Activated T-helper 9 cell treated with anti-CD3 and anti-CD28 coated beads, Interleukin-2, amount 50 U/mL, for 16 hours (primary cell): ENCODE data around the gene C2orf78.

Source experiments
- DNase-seq: peaks from one replicate; pipeline ENCODE4 v3.0.0-alpha.2; 2020; ENCODE audit warnings: low read depth

The C2orf78 gene

GRCh38 chr2:73837847-73838585 is 54.0 kb downstream of the C2orf78 start:
- no peak for DNase-seq

DNA sequence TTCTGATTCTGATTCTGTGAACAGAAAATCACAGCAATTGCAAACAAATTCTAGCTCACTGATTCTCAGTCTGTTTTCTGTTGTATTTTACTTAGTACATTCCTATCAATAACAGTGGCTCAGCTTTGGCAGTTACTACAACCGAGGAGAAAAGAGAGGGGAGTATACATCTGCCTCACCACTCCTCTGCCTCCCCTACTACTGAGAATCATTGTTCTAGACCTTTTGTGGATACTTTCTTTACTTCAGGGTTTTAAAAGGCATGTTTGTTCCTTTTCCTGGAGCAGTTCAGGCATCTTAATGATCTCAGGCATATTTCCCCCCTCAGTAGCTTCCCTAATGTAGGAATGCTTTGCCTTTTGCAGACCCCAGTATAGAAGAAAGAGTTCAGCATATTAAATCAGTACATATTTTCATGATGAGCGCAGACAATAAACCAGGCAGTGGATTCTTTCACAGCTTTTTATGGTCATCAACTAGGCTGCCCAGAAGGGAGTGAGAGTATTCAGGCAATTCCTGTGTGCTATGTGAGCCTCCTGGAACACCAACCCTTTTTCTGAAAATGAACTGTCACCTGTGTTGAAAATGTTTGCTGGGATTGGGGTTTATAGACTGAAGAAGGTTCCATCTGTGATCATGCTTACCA is 55.0 kb downstream of the C2orf78 start:
- no peak for DNase-seq

DNA sequence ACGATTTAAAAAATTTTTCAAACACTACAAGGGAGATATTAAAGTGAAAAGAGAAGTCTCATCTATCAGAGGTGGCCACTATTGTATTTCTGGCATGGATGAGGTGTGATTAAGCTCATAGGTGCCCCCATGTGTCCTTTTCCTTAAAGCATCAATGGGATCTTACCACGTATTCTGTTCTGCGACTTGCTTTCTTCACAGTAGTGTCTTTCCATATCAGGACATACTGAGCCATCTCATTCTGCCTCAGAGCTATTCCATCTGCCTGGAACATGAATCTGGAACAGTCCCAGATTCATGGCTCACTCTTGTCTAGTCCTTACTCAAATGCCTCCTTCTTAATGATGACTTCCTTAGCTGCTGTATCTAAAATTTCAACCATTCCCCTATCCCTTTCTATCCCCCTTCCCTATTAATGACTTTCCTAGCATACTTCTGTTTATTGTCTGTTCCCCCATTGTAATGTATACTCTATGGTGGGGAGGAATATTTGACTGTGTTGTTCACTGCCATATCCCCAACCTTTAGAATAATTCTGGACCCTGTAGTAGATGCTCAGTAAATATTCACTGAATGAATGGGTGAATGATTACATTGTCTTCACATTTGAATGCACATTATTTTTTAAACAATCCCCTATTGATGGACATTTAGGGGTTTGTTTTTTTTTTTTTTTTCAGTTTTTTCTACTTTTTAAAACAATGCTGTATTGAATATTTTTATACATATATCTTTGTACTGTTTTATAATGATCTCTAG is 55.8 kb downstream of the C2orf78 start:
- no peak for DNase-seq

DNA sequence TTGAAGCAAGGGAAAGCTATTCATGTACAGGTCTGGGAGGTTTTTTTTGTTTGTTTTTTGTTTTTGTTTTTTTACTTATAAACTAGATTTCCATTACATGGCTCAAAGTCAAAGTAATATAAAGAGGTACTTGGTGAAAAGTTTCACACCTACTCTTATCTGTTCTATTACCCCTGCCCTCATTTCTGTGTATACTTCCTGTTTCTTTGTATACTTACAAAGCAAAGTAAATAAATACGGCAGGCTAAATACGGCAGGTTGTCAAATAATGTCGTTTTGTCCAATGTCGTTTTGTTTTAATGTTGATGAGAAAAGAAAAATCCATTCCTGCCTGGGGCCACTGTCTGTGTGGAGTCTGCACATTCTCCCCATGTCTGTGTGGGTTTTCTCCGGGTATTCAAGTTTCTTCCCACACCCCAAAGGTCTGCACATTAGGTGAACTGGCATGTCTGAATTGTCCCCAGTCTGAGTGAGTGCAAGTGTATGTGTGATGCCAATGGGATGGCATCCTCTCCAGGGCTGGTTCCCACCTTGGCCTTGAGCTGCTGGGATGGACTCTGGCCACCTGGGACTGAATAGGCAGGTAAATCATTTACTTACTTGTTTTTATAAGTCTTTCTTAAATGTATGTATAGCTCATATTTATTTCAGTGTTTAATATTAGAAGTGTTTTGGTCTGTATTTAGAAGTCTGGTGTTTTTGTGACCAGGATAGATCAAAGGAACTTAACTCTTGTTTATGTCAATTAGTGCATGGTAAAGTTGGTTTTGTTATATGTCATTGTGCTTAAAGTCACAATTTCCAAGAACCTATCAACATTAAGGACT is 58.1 kb downstream of the C2orf78 start:
- DNase-seq: no peak

DNA sequence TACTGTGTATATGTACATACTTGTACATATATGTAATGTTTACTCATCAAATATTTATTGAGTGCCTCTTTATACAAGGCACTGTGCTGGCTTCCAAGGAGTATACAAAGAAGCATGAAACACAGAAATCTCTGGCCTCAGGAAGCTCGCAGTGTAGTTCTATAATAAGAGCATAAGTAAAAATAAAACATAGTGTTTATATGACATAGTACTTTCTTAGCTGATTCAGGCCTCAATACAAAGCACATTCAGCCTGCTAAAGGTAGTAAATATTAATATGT is 58.7 kb downstream of the C2orf78 start:
- DNase-seq: no peak

DNA sequence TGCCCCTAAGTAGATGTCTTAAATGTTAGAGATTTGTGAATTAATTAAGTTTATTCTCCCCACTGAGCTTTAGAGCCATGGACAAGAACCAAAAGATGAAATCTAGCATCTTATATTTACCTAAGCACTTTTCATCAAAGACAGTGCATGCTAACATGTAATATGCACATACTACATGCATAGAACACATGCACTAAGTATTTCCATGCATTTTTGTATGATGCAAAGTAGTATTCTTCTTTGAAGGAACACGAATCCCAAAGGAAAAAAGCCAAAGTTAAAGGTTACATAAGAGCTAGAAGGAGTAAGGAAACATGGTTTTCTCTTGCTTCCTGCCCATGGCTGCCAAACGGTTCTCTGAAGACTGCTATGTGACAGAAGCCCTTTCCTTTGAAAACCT is 60.1 kb downstream of the C2orf78 start:
- no peak for DNase-seq

- no peak for DNase-seq
Observed at GRCh38 chr2:73850009-73850408, 66.0 kb downstream of the C2orf78 start.

GRCh38 chr2:73851274-73851673 is 67.3 kb downstream of the C2orf78 start:
- DNase-seq: no peak

- no peak for DNase-seq
Observed at GRCh38 chr2:73852020-73852419, 68.0 kb downstream of the C2orf78 start.

- no peak for DNase-seq
Observed at GRCh38 chr2:73855526-73855925, 71.5 kb downstream of the C2orf78 start.

DNA sequence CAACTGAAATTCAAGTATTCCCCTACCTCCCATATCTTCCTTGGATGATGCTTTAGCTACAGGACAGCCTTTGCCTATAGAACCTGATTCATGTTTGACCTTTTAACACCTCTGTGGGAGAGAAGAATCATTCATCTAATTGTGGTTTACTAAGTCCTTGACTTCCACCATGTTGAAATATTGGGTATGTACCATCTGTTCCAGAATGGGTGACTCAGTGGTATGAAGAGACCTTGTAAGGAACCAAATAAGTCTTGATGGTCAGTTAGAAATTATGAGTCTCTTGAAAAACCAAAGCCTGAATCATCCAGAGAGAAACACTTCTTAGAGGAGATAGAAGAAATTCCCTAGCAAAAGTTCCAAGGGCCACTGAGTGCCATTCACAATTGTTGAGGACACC is 72.2 kb downstream of the C2orf78 start:
- no peak for DNase-seq

DNA sequence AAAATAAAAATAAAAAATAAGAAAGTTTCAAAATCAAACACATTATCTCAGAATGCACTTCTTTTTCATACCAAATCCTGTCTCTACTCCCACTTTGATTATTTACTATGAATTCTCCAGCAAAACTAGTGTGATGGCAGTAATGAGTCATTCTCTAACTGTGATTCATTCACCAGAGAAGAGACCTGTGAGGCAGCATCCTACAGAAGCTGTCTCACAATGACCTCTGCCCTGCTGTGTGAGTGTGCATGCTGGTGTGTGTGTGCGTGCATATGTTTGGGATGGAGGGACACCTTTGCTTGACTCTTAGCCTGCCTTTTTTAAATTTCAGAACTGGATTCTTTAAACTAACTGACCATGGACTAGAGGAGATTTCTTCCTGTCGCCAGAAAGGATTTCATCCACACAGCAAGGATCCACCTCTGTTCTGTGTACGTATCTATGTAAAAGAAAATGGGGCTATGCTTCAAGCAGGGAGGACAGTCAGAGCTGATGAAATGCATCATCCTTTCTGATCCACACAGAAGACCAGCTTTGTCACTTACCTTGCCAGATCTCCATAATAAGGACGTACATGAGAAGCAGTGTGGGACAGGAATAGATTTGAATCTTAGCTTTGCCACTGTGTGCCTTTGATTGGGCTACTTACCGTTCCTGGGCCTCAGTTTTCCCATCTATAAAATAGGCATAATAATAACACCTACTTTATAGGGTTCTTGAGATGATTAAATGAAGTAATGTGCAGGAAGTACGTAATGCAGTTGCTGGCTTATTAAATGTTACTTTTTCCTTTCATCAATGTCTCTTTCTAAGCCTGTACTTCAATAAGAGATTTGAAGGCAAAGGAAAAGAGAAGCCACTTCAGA is 76.0 kb downstream of the C2orf78 start:
- no peak for DNase-seq

DNA sequence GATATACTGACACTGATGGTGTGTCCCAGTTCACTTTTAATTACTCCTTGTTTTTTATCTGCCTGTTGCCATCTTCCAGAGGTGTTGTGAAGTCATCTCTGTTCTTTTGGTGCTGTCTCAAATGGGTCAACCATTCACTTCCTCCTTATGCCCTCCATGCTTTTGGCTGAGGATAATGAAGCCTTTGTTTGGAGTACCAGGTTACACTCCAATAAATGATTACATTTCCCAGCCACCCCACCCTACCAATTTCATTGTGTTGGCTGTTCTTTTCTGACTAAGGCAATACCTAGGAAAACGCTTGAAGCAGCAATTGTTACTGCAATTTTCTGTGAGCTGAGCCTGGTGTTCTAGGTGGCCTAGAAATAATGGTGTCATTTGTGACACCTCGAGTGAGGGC is 79.0 kb downstream of the C2orf78 start:
- DNase-seq: no peak
